Progenitor cell of endocrine pancreas (in vitro differentiated cells): Measurements from ENCODE around the gene BPIFB6. TPM values are rescaled to one million over a fixed set of nuclear protein-coding genes. Genes with fewer than 3 reads are reported as not detected.

Source experiments
- DNase-seq: peaks from one replicate; pipeline ENCODE4 v3.0.0; 2021; ENCODE audit warnings: low spot score; ENCODE audit not compliant: unreplicated experiment
- H3K27ac Mint-ChIP-seq: 2 replicates; pipeline ENCODE4 v1.8.0; 2021; ENCODE audit warnings: mild to moderate bottlenecking, moderate library complexity, mixed read lengths
- H3K27me3 Mint-ChIP-seq: 2 replicates; pipeline ENCODE4 v1.8.0; 2021; ENCODE audit warnings: mixed read lengths
- H3K36me3 Mint-ChIP-seq: 2 replicates; pipeline ENCODE4 v1.8.0; 2022; ENCODE audit warnings: mixed read lengths; ENCODE audit not compliant: insufficient read depth
- H3K4me1 Mint-ChIP-seq: 2 replicates; pipeline ENCODE4 v1.8.0; 2021; ENCODE audit warnings: low read depth, mixed read lengths
- H3K4me3 Mint-ChIP-seq: 2 replicates; pipeline ENCODE4 v1.8.0; 2021; ENCODE audit warnings: low read depth, mild to moderate bottlenecking, moderate library complexity, mixed read lengths
- H3K9me3 Mint-ChIP-seq: 2 replicates; pipeline ENCODE4 v1.8.0; 2021; ENCODE audit warnings: low read depth, mixed read lengths
- long read RNA-seq: library from polyadenylated mRNA; unstranded; transcript quantifications from one replicate; pipeline ENCODE4 v2.0.0, GENCODE V29; 2020
- total RNA-seq: library from RNA; stranded (reverse); gene quantifications from 2 replicates; pipeline ENCODE4 v1.2.1, GENCODE V29; 2021
- TF ChIP-seq, protein P1 (sequence below): fragments of 200-600 bp; sonication (generic); IDR thresholded peaks from one replicate; pipeline ENCODE4 v1.5.0; 2021; ENCODE audit warnings: antibody characterized with exemption, mild to moderate bottlenecking; ENCODE audit not compliant: unreplicated experiment

Gene BPIFB6
- total RNA-seq, result not detected in 2 replicates
- long read RNA-seq, result 0 reads

GRCh38 chr20:33031531-33031930 lies at the start of gene BPIFB6:
Gene BPIFB6 (plus strand): TSS chr20:33031648. CDS start chr20:33031648, 0 bp downstream.
- no peak within 1 kb of the TSS for H3K27ac Mint-ChIP-seq

DNA sequence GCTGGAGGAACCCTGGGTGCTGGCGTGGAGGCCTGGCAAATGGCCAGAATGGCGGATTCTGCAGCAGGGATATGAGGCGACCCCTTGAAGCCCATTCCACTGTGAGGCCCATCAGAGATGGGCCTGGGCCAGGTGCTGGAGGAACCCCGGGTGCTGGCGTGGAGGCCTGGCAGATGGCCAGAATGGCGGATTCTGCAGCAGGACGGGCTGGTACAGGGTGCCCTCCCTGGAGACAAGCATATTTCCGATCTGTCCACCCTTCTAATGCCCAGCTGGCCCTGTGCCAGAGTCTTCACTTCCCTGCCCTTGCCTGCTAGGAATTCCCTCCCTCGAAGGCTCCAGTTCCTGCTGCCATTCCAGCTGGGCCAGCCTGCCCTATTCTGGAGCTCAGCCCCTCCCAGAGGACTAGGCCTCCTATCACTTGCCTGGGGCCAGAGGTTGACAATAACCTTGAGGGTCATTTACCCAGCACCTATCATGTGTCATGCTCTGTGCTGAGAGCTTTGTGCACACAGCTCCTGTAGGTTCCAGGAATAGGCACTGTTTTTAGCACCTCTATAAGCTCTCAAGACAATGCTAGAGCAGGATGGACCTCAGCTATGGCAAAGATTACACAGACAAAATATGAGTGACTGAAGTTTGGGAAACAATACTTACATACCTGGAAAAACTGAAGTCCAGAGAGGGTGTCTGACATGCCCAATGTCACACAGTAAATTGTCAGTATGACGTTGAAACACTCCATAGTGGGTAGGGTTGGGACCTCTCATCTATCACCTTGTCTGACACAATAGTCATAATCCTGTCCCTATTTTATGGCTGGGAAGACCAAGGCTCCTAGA lies 48.6 kb upstream of the BPIFB6 start:
- Mint-ChIP-seq H3K9me3 (no peaks in the 10 kb centered on the region), H3K27ac (no peak overlapping the region), H3K36me3 (no peaks in the 10 kb centered on the region), H3K4me3 (no peak overlapping the region), H3K4me1 (no peaks in the 10 kb centered on the region), H3K27me3 (peaks cover 2% of the 10 kb centered on the region)
- TF ChIP-seq, protein P1, sequence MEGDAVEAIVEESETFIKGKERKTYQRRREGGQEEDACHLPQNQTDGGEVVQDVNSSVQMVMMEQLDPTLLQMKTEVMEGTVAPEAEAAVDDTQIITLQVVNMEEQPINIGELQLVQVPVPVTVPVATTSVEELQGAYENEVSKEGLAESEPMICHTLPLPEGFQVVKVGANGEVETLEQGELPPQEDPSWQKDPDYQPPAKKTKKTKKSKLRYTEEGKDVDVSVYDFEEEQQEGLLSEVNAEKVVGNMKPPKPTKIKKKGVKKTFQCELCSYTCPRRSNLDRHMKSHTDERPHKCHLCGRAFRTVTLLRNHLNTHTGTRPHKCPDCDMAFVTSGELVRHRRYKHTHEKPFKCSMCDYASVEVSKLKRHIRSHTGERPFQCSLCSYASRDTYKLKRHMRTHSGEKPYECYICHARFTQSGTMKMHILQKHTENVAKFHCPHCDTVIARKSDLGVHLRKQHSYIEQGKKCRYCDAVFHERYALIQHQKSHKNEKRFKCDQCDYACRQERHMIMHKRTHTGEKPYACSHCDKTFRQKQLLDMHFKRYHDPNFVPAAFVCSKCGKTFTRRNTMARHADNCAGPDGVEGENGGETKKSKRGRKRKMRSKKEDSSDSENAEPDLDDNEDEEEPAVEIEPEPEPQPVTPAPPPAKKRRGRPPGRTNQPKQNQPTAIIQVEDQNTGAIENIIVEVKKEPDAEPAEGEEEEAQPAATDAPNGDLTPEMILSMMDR, result no peak
- no peak for DNase-seq

More at GRCh38 chr20:33031531-33031930, at the start of gene BPIFB6:
- H3K36me3 Mint-ChIP-seq, result no peaks in the 10 kb centered on the region
- no peaks in the 10 kb centered on the region for H3K9me3 Mint-ChIP-seq
- TF ChIP-seq, protein P1, result no peak
- DNase-seq, result no peak
- H3K4me3 Mint-ChIP-seq, result no peak within 1 kb of the TSS
- H3K27me3 Mint-ChIP-seq, result peaks cover 13% of the 10 kb centered on the region
- H3K4me1 Mint-ChIP-seq, result no peaks in the 10 kb centered on the region

- no peak overlapping the region for H3K27ac Mint-ChIP-seq
- H3K4me3 Mint-ChIP-seq, result no peak overlapping the region
- TF ChIP-seq, protein P1, result no peak
- H3K4me1 Mint-ChIP-seq, result no peaks in the 10 kb centered on the region
- peaks cover 2% of the 10 kb centered on the region for H3K27me3 Mint-ChIP-seq
- no peaks in the 10 kb centered on the region for H3K36me3 Mint-ChIP-seq
- no peak for DNase-seq
- H3K9me3 Mint-ChIP-seq, result no peaks in the 10 kb centered on the region
These were observed 47.9 kb upstream of the BPIFB6 start for GRCh38 chr20:32983459-32984112.

DNA sequence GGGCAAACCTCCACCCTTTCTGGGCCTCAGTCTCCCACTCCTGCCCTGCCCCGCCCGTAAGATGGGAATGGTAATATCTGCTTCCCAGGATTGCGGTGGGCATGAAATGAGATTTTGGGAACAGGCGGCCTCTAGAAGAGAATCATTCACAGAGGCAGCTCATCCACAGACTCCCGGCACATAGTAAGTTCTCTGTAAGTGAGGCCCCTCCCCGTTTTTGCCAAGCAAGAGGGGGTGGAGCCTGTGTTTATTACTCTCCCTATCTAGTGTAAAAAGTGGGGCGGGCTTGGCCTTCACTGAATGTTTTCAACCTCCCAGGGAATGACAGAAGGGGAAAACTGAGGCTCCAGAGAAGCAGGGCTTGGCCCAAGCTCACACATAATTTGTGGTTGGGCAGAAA lies 47.3 kb upstream of the BPIFB6 start:
- no peak overlapping the region for H3K4me3 Mint-ChIP-seq
- no peak for DNase-seq
- H3K36me3 Mint-ChIP-seq, result no peaks in the 10 kb centered on the region
- TF ChIP-seq, protein P1, result no peak
- no peak overlapping the region for H3K27ac Mint-ChIP-seq
- H3K4me1 Mint-ChIP-seq, result no peaks in the 10 kb centered on the region
- no peaks in the 10 kb centered on the region for H3K9me3 Mint-ChIP-seq
- H3K27me3 Mint-ChIP-seq, result peaks cover 2% of the 10 kb centered on the region

GRCh38 chr20:32984631-32985354 lies 46.7 kb upstream of the BPIFB6 start:
- Mint-ChIP-seq H3K4me3 (no peak overlapping the region), H3K4me1 (no peaks in the 10 kb centered on the region), H3K36me3 (no peaks in the 10 kb centered on the region), H3K27me3 (peaks cover 2% of the 10 kb centered on the region), H3K27ac (no peak overlapping the region), H3K9me3 (no peaks in the 10 kb centered on the region)
- no peak for DNase-seq
- TF ChIP-seq, protein P1, result no peak
